GM18873 (cell line): ENCODE results near the gene PDE5A.
"Not testable (repeated sequence)": the region's sequence is repeated elsewhere in the genome, so short reads cannot be mapped to it uniquely, and the experiment has no call there.

ENCODE experiments used
- ATAC-seq: cut with Tn5 transposase; IDR thresholded peaks from one replicate; pipeline ENCODE4 v1.9.1; 2021; ENCODE audit warnings: mild to moderate bottlenecking, moderate library complexity, moderate number of reproducible peaks; ENCODE audit not compliant: unreplicated experiment, low FRiP score

The PDE5A gene

DNA sequence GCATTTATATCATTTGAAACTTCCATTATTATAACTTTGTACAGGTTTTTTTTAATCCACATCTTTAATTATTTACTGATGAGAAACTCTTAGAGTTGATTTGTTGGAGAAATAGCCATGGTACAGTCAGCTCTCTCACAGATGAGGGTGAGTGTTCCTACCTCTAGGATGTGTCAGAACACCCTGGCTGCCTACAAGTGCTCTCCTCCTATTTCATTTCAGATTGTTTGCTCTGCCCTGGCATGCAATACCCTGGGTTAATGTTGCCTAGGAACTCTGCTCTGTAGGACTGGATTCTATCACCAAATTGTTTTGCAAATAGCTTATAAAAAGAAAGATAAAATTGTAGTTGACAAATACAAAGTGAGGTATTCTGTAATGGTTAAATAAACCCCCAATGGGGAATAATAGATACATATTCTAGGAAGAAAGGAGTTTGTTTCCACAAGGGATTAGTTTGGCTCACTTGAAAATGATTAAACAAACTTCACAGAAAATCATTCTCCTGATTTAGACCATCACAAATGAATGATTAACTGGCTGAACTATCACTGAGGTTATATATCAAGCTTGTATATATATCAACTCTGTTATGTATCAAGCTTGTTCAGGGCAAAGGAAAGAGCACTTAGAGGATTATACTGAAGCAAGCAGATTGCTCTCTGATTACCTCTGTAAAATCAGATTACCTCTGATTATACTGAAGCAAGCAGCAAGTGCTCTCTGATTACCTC is 150.0 kb downstream of the PDE5A start:
- no peak for ATAC-seq

DNA sequence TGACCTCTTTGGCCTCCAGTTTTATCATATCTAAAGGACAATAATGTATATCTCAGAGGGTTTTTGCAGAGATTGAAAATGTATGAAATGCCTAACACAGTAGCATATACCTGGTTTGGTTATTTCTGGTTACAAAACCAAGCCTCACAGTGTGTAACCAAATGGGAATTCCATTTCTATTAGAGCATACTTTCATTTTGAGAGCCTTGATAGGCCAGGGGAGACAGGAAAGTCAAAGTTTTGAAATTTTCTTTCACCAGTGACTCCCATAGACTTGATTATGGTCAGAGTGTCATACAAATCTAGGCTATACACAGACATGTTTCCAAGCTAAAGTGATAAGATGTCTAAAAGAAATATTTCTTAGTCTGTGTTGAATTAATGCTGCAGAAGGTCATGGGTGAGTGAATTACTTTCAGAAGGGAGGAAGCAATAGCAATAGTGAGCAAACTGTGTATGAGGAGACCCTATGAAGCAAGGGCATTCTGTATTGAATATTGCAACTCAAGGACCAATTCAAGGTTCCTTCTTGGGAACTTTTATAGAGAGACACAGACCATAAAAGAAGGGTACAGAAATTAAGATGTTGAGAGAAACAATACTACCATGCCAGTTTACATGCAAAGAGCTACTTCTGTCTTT is 151.1 kb downstream of the PDE5A start:
- no peak for ATAC-seq

DNA sequence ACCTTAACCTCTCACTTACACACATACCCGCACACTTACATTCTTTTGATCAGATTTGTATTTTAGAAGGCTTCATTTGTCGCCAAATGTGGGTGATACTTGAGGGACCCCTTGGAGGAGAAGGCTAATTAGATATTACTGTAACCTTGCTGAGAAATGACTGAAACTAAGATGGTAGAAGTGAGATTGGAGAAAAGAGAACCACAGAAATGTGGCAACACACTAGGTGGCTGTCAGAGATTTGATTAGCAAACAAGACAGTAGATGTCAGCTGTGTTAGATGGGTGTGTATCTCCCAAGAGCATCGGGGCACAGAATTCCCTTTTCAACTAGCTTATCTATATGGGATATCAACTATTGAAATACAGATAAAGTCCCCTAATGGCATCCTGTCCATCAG is 157.3 kb downstream of the PDE5A start:
- peak; percentile 62 for ATAC-seq

DNA sequence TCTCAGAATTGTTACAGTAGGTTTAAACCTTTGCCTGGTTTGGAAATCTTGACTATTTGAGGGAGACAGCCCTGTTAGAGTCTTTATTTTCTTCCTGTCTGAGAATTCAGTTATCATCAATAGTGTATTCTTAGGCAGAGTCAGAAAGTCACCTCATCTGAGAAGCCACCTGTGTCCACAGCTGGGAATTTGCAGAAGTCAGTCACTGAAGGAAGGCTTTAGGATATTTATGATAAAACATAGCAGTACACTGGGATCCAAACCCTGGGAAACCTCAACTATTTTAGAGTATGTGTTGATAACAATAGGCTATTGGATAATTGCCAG is 157.9 kb downstream of the PDE5A start:
- not testable (repeated sequence) for ATAC-seq

DNA sequence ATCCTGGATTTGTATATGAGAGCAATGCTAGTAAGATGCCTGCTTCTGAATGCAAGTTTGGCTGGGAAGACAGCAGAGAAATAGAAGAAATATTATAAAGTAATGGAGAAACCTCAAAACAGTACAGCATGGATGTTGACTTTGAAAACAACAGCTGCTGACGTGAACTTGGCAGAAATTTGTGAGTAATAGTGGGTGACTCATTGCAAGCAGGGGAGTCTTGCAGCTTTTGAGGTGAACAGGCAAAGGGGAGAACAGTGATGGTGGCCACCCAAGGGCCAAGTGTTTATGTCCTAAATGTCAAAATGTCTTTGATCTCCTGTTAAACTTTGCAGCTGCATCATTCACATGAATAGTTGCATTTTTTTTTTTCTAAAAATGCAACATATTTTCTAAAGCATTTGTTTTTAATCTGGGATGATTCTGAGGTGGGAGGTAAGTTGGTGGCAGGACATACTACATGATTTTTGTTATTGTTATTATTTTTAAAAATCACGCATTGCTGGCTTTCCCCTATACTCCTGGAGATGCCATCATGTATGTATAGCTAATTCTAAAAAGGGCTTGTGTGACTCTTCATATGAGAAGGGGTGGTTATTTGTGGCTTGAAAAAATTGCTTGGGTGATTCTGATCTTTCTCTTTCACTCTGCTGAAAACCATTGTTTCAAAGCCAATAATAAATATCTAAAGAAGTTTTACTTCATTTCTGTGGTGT is 158.4 kb downstream of the PDE5A start:
- not testable (repeated sequence) for ATAC-seq

DNA sequence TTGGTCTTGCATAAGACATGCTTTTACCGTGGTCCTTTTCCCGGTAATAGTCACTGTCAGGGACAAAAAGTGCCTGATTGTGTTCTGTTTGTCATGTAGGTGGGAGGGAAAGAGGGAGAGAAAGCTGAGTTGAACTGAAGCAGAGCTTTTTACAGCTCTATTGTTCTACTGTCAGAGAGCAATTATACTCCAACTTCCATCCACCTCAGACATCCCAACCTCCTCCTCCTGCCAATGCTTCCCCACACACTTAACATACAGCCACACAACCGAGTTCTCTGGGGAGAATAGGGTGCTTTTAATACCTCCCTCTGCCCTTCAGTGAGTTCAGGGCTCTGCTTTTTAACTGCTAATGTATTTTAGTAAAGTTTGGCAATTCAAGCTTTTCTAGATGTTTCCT is 159.6 kb downstream of the PDE5A start:
- not testable (repeated sequence) for ATAC-seq

DNA sequence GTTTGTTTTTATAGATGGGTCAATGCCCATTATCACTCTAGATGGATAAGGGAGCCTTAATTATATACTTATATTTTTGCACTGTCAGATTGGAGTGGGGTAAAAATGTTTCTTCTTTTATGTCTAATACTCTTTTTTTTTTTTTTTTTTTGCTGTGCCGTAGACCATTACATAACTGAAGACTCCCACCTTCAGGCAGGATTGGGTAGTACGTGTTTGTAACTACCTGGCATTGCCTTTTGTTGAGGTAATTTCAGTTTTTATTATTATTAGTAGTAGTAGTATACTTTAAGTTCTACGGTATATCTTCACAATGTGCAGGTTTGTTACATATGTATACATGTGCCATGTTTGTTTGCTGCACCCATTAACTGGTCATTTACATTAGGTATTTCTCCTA is 165.9 kb downstream of the PDE5A start:
- not testable (repeated sequence) for ATAC-seq

DNA sequence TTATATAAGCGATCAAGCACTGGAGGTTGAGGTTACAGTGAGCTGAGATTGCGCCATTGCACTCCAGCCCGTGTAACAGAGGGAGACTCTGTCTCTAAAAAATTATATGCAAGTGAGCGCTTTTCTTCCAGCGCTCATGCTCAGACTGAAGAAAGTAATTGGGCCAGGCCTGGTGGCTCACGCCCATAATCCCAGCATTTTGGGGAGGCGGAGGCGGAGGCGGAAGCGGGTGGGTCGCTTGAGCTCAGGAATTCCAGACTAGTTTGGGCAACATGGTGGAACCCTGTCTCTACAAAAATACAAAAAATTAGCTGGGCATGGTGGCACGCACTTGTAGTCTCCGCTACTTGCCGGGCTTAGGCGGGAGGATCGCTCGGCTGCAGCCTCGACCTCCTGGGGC is 172.9 kb downstream of the PDE5A start:
- not testable (repeated sequence) for ATAC-seq

DNA sequence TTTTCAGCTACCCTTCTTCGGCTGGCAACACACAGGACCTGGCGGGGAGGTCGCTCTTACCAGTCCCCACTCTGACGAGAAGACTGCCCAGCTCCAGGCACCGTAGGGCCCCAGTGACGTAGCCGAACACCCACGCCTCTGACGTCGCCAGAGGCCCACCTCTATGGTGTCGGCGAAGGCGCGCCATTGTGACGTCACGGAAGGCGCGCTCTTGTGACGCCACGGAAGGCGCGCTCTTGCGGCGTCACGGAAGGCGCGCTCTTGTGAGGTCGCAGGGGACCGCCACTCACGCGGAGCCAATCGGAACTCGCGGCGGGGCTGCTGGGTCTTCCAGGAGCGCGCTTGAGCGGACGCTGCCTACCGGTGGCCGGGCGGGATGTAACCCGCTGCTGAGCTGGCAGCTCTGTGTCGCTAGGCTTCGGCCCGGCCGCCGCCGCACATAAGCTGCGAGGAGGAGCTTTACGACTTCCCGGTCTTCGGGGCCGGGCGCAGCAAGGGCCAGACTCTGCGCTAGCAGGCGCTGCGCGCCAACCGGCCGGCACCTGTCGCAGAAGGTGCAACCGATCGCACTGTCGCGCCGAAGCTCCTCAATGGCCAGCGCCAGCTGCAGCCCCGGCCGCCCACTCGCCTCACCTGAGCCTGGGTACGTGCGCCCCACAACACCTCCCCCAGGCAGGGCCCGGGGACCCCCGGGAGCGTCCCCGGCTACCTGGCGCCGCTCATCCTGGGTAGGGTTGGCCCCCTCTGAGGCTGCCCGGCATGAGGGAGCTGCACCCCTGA is 173.9 kb downstream of the PDE5A start:
- ATAC-seq = peak; percentile 100

DNA sequence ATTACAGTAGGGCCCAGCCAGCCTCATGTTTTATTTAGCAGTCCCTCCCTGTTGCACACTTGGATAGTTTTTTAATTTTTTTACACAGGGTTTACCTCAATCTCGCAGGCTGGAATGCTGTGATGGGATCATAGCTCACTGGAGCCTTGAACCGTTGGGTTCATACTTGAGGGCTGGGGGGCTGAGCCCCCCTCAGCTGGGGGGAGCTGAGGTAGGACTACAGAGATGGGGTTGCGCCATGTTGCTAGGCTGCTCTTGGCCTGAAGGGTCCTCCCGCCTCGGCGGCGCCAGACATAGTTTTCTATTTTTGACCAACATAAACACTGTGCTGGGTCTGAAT is 174.5 kb downstream of the PDE5A start:
- ATAC-seq = peak; percentile 2

DNA sequence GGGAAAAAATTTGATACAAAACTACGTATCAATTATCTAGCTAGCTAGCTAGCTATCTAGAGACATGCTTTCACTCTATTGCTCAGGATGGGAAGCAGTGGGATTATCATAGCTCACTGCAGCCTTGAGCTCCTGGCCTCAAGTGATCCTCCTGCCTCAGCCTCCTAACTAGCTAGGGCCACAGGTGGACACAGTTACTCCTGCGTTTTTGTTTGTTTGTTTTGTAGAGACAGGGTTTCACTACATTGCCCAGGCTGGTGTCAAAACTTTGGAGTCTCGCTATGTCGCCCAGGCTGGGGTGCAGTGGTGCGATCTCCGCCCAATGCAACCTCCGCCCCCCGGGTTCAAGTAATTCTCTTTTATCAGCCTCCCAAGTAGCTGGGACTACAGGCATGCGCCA is 175.3 kb downstream of the PDE5A start:
- not testable (repeated sequence) for ATAC-seq

DNA sequence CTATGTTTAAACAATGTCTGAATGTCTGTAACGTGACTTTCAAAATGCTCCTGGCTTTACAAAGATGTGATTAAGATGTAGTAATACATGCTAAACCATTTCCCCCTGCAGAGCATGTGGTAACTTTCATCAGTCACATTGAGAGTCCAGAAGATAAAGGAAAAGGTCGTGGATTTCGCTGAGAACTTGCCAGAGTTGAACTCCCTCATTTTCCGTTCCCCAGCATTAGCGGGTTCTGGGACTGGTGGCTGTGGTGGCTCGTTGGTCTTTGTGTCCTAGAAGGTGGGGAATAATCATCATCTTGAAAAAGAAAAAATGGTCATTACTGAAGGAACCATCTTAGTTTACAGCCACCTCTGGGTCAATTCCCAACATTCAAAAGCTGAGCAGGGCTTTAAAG is 178.8 kb downstream of the PDE5A start:
- not testable (repeated sequence) for ATAC-seq
